ENCODE results near the gene MAPKAP1. TPM values are rescaled to one million over a fixed set of nuclear protein-coding genes. Genes with fewer than 3 reads are reported as not detected.

Gene MAPKAP1
- total RNA-seq, 1 donor from 2014 or later: 56.6 TPM

GRCh38 chr9:125431012-125431305 is 276.0 kb downstream of the MAPKAP1 start:
- H3K36me3 ChIP-seq: no peaks in the 10 kb centered on the region
- no peaks in the 10 kb centered on the region for H3K79me2 ChIP-seq (ENCODE audit: low read depth)

GRCh38 chr9:125430161-125431011 is 276.6 kb downstream of the MAPKAP1 start:
- H3K27ac ChIP-seq: no peak overlapping the region
- peak overlapping the region; percentile 17 for H3K27ac Mint-ChIP-seq

More at GRCh38 chr9:125431012-125431305, 276.0 kb downstream of the MAPKAP1 start:
- Histone ChIP-seq H3K27ac (no peak overlapping the region), H3K27me3 (no peaks in the 10 kb centered on the region), H4K20me1 (ENCODE audit: low read depth) (no peaks in the 10 kb centered on the region), H3K4me2 (no peak overlapping the region), H3K4me3 (no peak overlapping the region), H3K4me1 (peaks cover 3% of the 10 kb centered on the region), H2AFZ (replicated peaks) (no peak overlapping the region), H3K9ac (no peak overlapping the region), H3K9me3 (ENCODE audit: low read depth) (no peaks in the 10 kb centered on the region), H3F3A (ENCODE audit: low read depth) (peaks cover 7% of the 10 kb centered on the region)
- no peak for TF ChIP-seq CTCF (IDR thresholded peaks at IDR 0.05)
- TF ChIP-seq EZH2phosphoT487 (IDR thresholded peaks at IDR 0.05): no peak
- TF ChIP-seq EZH2 (IDR thresholded peaks at IDR 0.05): no peak
- Mint-ChIP-seq H3K36me3 (no peaks in the 10 kb centered on the region), H3K4me1 (peaks cover 31% of the 10 kb centered on the region), H3K27me3 (ENCODE audit: insufficient read depth, low read depth) (peaks cover 3% of the 10 kb centered on the region), H3K27ac (no peak overlapping the region), H3K4me3 (no peak overlapping the region), H3K9me3 (no peaks in the 10 kb centered on the region)
- DNase-seq (ENCODE audit: low spot score): no peak

GRCh38 chr9:125429476-125430160 is 277.4 kb downstream of the MAPKAP1 start:
- Mint-ChIP-seq H3K27me3 (ENCODE audit: insufficient read depth, low read depth) (peaks cover 3% of the 10 kb centered on the region), H3K4me1 (peaks cover 31% of the 10 kb centered on the region)
- no peak overlapping the region for H3K4me2 ChIP-seq

More at GRCh38 chr9:125430161-125431011, 276.6 kb downstream of the MAPKAP1 start:
- H3K4me1 Mint-ChIP-seq: peaks cover 31% of the 10 kb centered on the region
- peaks cover 3% of the 10 kb centered on the region for H3K27me3 Mint-ChIP-seq (ENCODE audit: insufficient read depth, low read depth)
- TF ChIP-seq EZH2 (IDR thresholded peaks at IDR 0.05): no peak
- no peaks in the 10 kb centered on the region for H3K36me3 Mint-ChIP-seq
- no peak overlapping the region for H3K4me2 ChIP-seq
- no peaks in the 10 kb centered on the region for H3K27me3 ChIP-seq
- H2AFZ ChIP-seq (replicated peaks): peak overlapping the region; percentile 17
- H3K79me2 ChIP-seq (ENCODE audit: low read depth): no peaks in the 10 kb centered on the region
- H3K4me1 ChIP-seq: peaks cover 3% of the 10 kb centered on the region
- no peaks in the 10 kb centered on the region for H3K9me3 Mint-ChIP-seq
- no peaks in the 10 kb centered on the region for H3K36me3 ChIP-seq
- H4K20me1 ChIP-seq (ENCODE audit: low read depth): no peaks in the 10 kb centered on the region
- no peak overlapping the region for H3K4me3 Mint-ChIP-seq
- H3K9ac ChIP-seq: no peak overlapping the region
- H3K4me3 ChIP-seq: no peak overlapping the region
- DNase-seq (ENCODE audit: low spot score): no peak
- H3F3A ChIP-seq (ENCODE audit: low read depth): peaks cover 7% of the 10 kb centered on the region
- H3K9me3 ChIP-seq (ENCODE audit: low read depth): no peaks in the 10 kb centered on the region

More at GRCh38 chr9:125429476-125430160, 277.4 kb downstream of the MAPKAP1 start:
- H3K9me3 Mint-ChIP-seq: no peaks in the 10 kb centered on the region
- Histone ChIP-seq H3K4me1 (peaks cover 3% of the 10 kb centered on the region), H3K27me3 (no peaks in the 10 kb centered on the region), H4K20me1 (ENCODE audit: low read depth) (no peaks in the 10 kb centered on the region), H3K4me3 (no peak overlapping the region), H2AFZ (replicated peaks) (no peak overlapping the region), H3K9me3 (ENCODE audit: low read depth) (no peaks in the 10 kb centered on the region), H3K36me3 (no peaks in the 10 kb centered on the region), H3K27ac (no peak overlapping the region), H3F3A (ENCODE audit: low read depth) (peaks cover 7% of the 10 kb centered on the region), H3K9ac (no peak overlapping the region), H3K79me2 (ENCODE audit: low read depth) (no peaks in the 10 kb centered on the region)
- no peak for DNase-seq (ENCODE audit: low spot score)
- H3K36me3 Mint-ChIP-seq: no peaks in the 10 kb centered on the region
- H3K27ac Mint-ChIP-seq: no peak overlapping the region
- no peak overlapping the region for H3K4me3 Mint-ChIP-seq
- TF ChIP-seq EZH2phosphoT487 (IDR thresholded peaks at IDR 0.05): no peak
- no peak for TF ChIP-seq EZH2 (IDR thresholded peaks at IDR 0.05)
- TF ChIP-seq CTCF (IDR thresholded peaks at IDR 0.05): no peak
